WTC11 (cell line): ENCODE measurements around the gene SDF2. TPM values are rescaled to one million over a fixed set of nuclear protein-coding genes. Genes with fewer than 3 reads are reported as not detected.

Source experiments
- ATAC-seq: fragments of 200-7000 bp; cut with Tn5 transposase; 2 replicates; pipeline ENCODE4 v1.10.0; 2021; ENCODE audit warnings: mild to moderate bottlenecking, moderate library complexity
- CTCF ChIA-PET: fragments of 300-600 bp; sonication (Branson Sonifier 250); formaldehyde crosslinking; loops from one replicate; lab custom pipeline; 2021; ENCODE audit warnings: antibody characterized with exemption; lab: Charles Lee
- POLR2A ChIA-PET: fragments of 350-600 bp; sonication (Branson Sonifier 250); formaldehyde crosslinking; loops from one replicate; lab custom pipeline; 2021; ENCODE audit warnings: antibody characterized with exemption; lab: Charles Lee
- DNase-seq: peaks from one replicate; pipeline ENCODE4 v3.0.0; 2021; ENCODE audit warnings: low spot score
- H3K27ac Mint-ChIP-seq: 2 replicates; pipeline ENCODE4 v1.8.0; 2021; ENCODE audit warnings: mixed read lengths
- H3K27me3 Mint-ChIP-seq: 2 replicates; pipeline ENCODE4 v1.8.0; 2021; ENCODE audit warnings: low read depth, mild to moderate bottlenecking, moderate library complexity, mixed read lengths
- H3K36me3 Mint-ChIP-seq: 2 replicates; pipeline ENCODE4 v1.8.0; 2021; ENCODE audit warnings: mixed read lengths
- H3K4me1 Mint-ChIP-seq: 2 replicates; pipeline ENCODE4 v1.8.0; 2022; ENCODE audit warnings: mixed read lengths
- H3K4me3 Mint-ChIP-seq: 2 replicates; pipeline ENCODE4 v1.8.0; 2021; ENCODE audit warnings: mild to moderate bottlenecking, moderate library complexity, mixed read lengths
- H3K9me3 Mint-ChIP-seq: 2 replicates; pipeline ENCODE4 v1.8.0; 2021; ENCODE audit warnings: mixed read lengths
- AFF4 ChIP-seq: sonication (generic); formaldehyde crosslinking; IDR thresholded peaks from 2 replicates; pipeline ENCODE4 v1.8.1; 2023; ENCODE audit warnings: mild to moderate bottlenecking, missing genetic modification reagents, borderline replicate concordance
- ATF2 ChIP-seq: sonication (generic); formaldehyde crosslinking; IDR thresholded peaks from 2 replicates; pipeline ENCODE4 v1.8.1; 2022; ENCODE audit warnings: low read depth, missing genetic modification reagents, borderline replicate concordance
- CBFB ChIP-seq: sonication (generic); formaldehyde crosslinking; IDR thresholded peaks from 2 replicates; pipeline ENCODE4 v1.8.1; 2022; ENCODE audit warnings: mild to moderate bottlenecking, low read depth, missing genetic modification reagents
- FOXK1 ChIP-seq: sonication (generic); formaldehyde crosslinking; IDR thresholded peaks from 2 replicates; pipeline ENCODE4 v1.8.0; 2022; ENCODE audit warnings: mild to moderate bottlenecking, moderate library complexity, missing genetic modification reagents
- GABPB1 ChIP-seq: sonication (generic); formaldehyde crosslinking; IDR thresholded peaks from 2 replicates; pipeline ENCODE4 v1.8.1; 2023; ENCODE audit warnings: mild to moderate bottlenecking, missing genetic modification reagents
- HMGXB4 ChIP-seq: sonication (generic); formaldehyde crosslinking; IDR thresholded peaks from 2 replicates; pipeline ENCODE4 v1.8.1; 2023; ENCODE audit warnings: mild to moderate bottlenecking, moderate library complexity, missing genetic modification reagents
- SMAD4 ChIP-seq: sonication (generic); formaldehyde crosslinking; IDR thresholded peaks from 2 replicates; pipeline ENCODE4 v1.8.0; 2022; ENCODE audit warnings: mild to moderate bottlenecking, missing genetic modification reagents
- SOX15 ChIP-seq: fragments of 250-450 bp; sonication (Bioruptor Pico); IDR thresholded peaks from 2 replicates; pipeline ENCODE4 v1.9.0; 2021; ENCODE audit warnings: mild to moderate bottlenecking
- TCF7 ChIP-seq: sonication (generic); formaldehyde crosslinking; IDR thresholded peaks from 2 replicates; pipeline ENCODE4 v1.8.0; 2022; ENCODE audit warnings: mild to moderate bottlenecking, low read depth, missing genetic modification reagents, moderate library complexity
- ZNF219 ChIP-seq: sonication (generic); formaldehyde crosslinking; IDR thresholded peaks from 2 replicates; pipeline ENCODE4 v1.8.0; 2023; ENCODE audit warnings: missing genetic modification reagents, mild to moderate bottlenecking, borderline replicate concordance
- ZNF416 ChIP-seq: fragments of 250-450 bp; sonication (Bioruptor Pico); IDR thresholded peaks from 2 replicates; pipeline ENCODE4 v1.9.0; 2021; ENCODE audit warnings: mild to moderate bottlenecking, inconsistent platforms
- ZNF512 ChIP-seq: sonication (generic); formaldehyde crosslinking; IDR thresholded peaks from 2 replicates; pipeline ENCODE4 v1.8.1; 2022; ENCODE audit warnings: missing genetic modification reagents, borderline replicate concordance
- total RNA-seq: library from RNA; stranded (reverse); gene quantifications from 3 replicates; pipeline ENCODE4 v1.2.3, GENCODE V29; 2021
- TF ChIP-seq, protein P1 (sequence below): sonication (generic); formaldehyde crosslinking; IDR thresholded peaks from 2 replicates; pipeline ENCODE4 v1.8.1; 2023; ENCODE audit warnings: mild to moderate bottlenecking, missing genetic modification reagents, moderate library complexity
- TF ChIP-seq, protein P2 (sequence below): fragments of 250-450 bp; sonication (Bioruptor Pico); IDR thresholded peaks from 2 replicates; pipeline ENCODE4 v1.8.0; 2021; ENCODE audit warnings: mild to moderate bottlenecking
- TF ChIP-seq, protein P3 (sequence below): sonication (generic); formaldehyde crosslinking; IDR thresholded peaks from 2 replicates; pipeline ENCODE4 v1.8.0; 2022; ENCODE audit warnings: missing genetic modification reagents
- TF ChIP-seq, protein P4 (sequence below): sonication (generic); formaldehyde crosslinking; conservative IDR thresholded peaks from 2 replicates; pipeline ENCODE4 v1.8.1; 2023; ENCODE audit warnings: mild to moderate bottlenecking, low read depth, missing genetic modification reagents, moderate library complexity

The SDF2 gene
- total RNA-seq, 1 experiment from 2014 or later = 49.4 TPM

DNA sequence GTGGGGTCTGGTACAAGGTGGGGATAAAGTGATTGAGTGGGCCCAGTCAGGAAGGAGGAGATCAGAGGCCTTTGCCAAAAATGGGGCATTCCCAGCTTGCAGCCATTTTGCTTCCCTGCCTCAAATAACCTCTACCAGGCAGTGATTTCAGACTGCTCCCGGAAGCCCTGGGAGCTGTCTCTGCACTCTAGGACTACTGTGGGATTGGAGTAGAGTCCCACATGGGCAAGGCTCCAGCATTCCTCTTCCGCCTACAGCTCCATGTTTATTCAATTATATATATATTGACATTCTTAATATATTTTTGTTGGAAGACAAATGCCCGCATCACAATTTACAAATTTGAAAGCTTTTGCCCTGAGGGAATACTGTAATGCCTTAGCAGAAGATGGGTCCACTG, 13.8 kb upstream of the SDF2 start (continued):
- no peak for TF ChIP-seq ZNF416
- no peak for TF ChIP-seq ZNF512 (CRISPR knock-in tag)
- no peak for TF ChIP-seq FOXK1 (CRISPR knock-in tag)
- TF ChIP-seq, protein P1, sequence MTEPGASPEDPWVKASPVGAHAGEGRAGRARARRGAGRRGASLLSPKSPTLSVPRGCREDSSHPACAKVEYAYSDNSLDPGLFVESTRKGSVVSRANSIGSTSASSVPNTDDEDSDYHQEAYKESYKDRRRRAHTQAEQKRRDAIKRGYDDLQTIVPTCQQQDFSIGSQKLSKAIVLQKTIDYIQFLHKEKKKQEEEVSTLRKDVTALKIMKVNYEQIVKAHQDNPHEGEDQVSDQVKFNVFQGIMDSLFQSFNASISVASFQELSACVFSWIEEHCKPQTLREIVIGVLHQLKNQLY = no peak
- no peak for TF ChIP-seq SOX15 (CRISPR knock-in tag)
- no peak for TF ChIP-seq CBFB

GRCh38 chr17:28669918-28670317, 8.2 kb upstream of the SDF2 start:
- H3K9me3 Mint-ChIP-seq = no peaks in the 10 kb centered on the region
- TF ChIP-seq SMAD4 (CRISPR knock-in tag) (no peak), GABPB1 (CRISPR knock-in tag) (no peak), TCF7 (CRISPR knock-in tag) (no peak), ATF2 (CRISPR knock-in tag) (no peak), HMGXB4 (CRISPR knock-in tag) (no peak), ZNF219 (CRISPR knock-in tag) (no peak), AFF4 (CRISPR knock-in tag) (no peak)
- TF ChIP-seq, protein P2, sequence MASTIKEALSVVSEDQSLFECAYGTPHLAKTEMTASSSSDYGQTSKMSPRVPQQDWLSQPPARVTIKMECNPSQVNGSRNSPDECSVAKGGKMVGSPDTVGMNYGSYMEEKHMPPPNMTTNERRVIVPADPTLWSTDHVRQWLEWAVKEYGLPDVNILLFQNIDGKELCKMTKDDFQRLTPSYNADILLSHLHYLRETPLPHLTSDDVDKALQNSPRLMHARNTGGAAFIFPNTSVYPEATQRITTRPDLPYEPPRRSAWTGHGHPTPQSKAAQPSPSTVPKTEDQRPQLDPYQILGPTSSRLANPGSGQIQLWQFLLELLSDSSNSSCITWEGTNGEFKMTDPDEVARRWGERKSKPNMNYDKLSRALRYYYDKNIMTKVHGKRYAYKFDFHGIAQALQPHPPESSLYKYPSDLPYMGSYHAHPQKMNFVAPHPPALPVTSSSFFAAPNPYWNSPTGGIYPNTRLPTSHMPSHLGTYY = no peak
- TF ChIP-seq, protein P3, sequence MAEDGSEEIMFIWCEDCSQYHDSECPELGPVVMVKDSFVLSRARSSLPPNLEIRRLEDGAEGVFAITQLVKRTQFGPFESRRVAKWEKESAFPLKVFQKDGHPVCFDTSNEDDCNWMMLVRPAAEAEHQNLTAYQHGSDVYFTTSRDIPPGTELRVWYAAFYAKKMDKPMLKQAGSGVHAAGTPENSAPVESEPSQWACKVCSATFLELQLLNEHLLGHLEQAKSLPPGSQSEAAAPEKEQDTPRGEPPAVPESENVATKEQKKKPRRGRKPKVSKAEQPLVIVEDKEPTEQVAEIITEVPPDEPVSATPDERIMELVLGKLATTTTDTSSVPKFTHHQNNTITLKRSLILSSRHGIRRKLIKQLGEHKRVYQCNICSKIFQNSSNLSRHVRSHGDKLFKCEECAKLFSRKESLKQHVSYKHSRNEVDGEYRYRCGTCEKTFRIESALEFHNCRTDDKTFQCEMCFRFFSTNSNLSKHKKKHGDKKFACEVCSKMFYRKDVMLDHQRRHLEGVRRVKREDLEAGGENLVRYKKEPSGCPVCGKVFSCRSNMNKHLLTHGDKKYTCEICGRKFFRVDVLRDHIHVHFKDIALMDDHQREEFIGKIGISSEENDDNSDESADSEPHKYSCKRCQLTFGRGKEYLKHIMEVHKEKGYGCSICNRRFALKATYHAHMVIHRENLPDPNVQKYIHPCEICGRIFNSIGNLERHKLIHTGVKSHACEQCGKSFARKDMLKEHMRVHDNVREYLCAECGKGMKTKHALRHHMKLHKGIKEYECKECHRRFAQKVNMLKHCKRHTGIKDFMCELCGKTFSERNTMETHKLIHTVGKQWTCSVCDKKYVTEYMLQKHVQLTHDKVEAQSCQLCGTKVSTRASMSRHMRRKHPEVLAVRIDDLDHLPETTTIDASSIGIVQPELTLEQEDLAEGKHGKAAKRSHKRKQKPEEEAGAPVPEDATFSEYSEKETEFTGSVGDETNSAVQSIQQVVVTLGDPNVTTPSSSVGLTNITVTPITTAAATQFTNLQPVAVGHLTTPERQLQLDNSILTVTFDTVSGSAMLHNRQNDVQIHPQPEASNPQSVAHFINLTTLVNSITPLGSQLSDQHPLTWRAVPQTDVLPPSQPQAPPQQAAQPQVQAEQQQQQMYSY (CRISPR knock-in tag) = no peak
- TF ChIP-seq, protein P4, sequence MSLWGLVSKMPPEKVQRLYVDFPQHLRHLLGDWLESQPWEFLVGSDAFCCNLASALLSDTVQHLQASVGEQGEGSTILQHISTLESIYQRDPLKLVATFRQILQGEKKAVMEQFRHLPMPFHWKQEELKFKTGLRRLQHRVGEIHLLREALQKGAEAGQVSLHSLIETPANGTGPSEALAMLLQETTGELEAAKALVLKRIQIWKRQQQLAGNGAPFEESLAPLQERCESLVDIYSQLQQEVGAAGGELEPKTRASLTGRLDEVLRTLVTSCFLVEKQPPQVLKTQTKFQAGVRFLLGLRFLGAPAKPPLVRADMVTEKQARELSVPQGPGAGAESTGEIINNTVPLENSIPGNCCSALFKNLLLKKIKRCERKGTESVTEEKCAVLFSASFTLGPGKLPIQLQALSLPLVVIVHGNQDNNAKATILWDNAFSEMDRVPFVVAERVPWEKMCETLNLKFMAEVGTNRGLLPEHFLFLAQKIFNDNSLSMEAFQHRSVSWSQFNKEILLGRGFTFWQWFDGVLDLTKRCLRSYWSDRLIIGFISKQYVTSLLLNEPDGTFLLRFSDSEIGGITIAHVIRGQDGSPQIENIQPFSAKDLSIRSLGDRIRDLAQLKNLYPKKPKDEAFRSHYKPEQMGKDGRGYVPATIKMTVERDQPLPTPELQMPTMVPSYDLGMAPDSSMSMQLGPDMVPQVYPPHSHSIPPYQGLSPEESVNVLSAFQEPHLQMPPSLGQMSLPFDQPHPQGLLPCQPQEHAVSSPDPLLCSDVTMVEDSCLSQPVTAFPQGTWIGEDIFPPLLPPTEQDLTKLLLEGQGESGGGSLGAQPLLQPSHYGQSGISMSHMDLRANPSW (CRISPR knock-in tag) = no peak
- CTCF ChIA-PET = no interaction called here
- H3K36me3 Mint-ChIP-seq = peaks cover 54% of the 10 kb centered on the region
- POLR2A ChIA-PET = no interaction called here
- ATAC-seq (no peak), DNase-seq (no peak)
- H3K4me3 Mint-ChIP-seq = no peak overlapping the region
- H3K4me1 Mint-ChIP-seq = no peaks in the 10 kb centered on the region
- H3K27ac Mint-ChIP-seq = no peak overlapping the region
- H3K27me3 Mint-ChIP-seq = no peaks in the 10 kb centered on the region
